NCI-H2171 (cell line): Measurements from ENCODE around the gene TCOF1.

Experiments used
- DNase-seq: peaks from one replicate; lab custom pipeline; 2025; lab: John Stamatoyannopoulos, UW

Gene TCOF1

GRCh38 chr5:150431048-150431447 is 73.6 kb downstream of the TCOF1 start:
- no peak for DNase-seq

GRCh38 chr5:150431574-150431973 is 74.1 kb downstream of the TCOF1 start:
- DNase-seq = no peak

GRCh38 chr5:150434464-150434863 is 77.0 kb downstream of the TCOF1 start:
- DNase-seq = no peak

GRCh38 chr5:150436141-150436680 is 78.7 kb downstream of the TCOF1 start:
- peak; percentile 31 for DNase-seq

- no peak for DNase-seq
Observed at GRCh38 chr5:150438873-150439546, 81.5 kb downstream of the TCOF1 start.

GRCh38 chr5:150440948-150441812 is 83.7 kb downstream of the TCOF1 start:
- DNase-seq = no peak

GRCh38 chr5:150441813-150442698 is 84.6 kb downstream of the TCOF1 start:
- no peak for DNase-seq

- no peak for DNase-seq
Observed at GRCh38 chr5:150442699-150443080, 85.2 kb downstream of the TCOF1 start.

GRCh38 chr5:150443242-150444075 is 86.0 kb downstream of the TCOF1 start:
- no peak for DNase-seq

- DNase-seq = no peak
Observed at GRCh38 chr5:150444770-150445169, 87.3 kb downstream of the TCOF1 start.

- no peak for DNase-seq
Observed at GRCh38 chr5:150446088-150446487, 88.6 kb downstream of the TCOF1 start.

GRCh38 chr5:150446583-150446982 is 89.1 kb downstream of the TCOF1 start:
- DNase-seq = no peak

- no peak for DNase-seq
Observed at GRCh38 chr5:150447188-150447587, 89.7 kb downstream of the TCOF1 start.

- no peak for DNase-seq
Observed at GRCh38 chr5:150448334-150448733, 90.8 kb downstream of the TCOF1 start.

- DNase-seq = no peak
Observed at GRCh38 chr5:150448952-150449516, 91.5 kb downstream of the TCOF1 start.
